Naive thymus-derived CD4-positive, alpha-beta T cell (primary cell): Measurements from ENCODE around the gene ARF1. TPM values are rescaled to one million over a fixed set of nuclear protein-coding genes. Genes with fewer than 3 reads are reported as not detected.

Experiments used
- ATAC-seq: fragments of 150-1000 bp; cut with Tn5 transposase; 2 replicates; pipeline ENCODE4 v1.10.0; 2021; ENCODE audit warnings: mild to moderate bottlenecking, moderate library complexity
- CTCF ChIA-PET: fragments of 350-600 bp; sonication (Branson Sonifier 250); formaldehyde crosslinking; loops from one replicate; lab custom pipeline; 2021; ENCODE audit warnings: antibody characterized with exemption; lab: Charles Lee
- POLR2A ChIA-PET: fragments of 350-600 bp; sonication (Branson Sonifier 250); formaldehyde crosslinking; loops from one replicate; lab custom pipeline; 2021; ENCODE audit warnings: antibody characterized with exemption, inconsistent platforms; lab: Charles Lee
- DNase-seq, 9 donors: peaks; one replicate each; pipeline versions ENCODE4 v3.0.0 to v3.0.0-alpha.2; 2020 to 2022; ENCODE audit warnings: mixed read lengths in 1 of 9
- H3K27ac ChIP-seq: one replicate; pipeline ENCODE4 v1.7.0; 2013; ENCODE audit warnings: mild to moderate bottlenecking, low read depth, low read length, moderate library complexity
- H3K27me3 ChIP-seq, 2 donors: one replicate each; pipeline ENCODE4 v1.7.0; 2013; ENCODE audit warnings: low read length in 2 of 2, mild to moderate bottlenecking in 2 of 2, moderate library complexity in 2 of 2; ENCODE audit not compliant: control insufficient read depth in 2 of 2, insufficient read depth in 2 of 2
- H3K36me3 ChIP-seq, 3 experiments: 1 replicate in 2 of 3; 2 replicates in 1 of 3; pipeline ENCODE4 v1.7.0; 2013; ENCODE audit warnings: low read length in 3 of 3, mild to moderate bottlenecking in 3 of 3, moderate library complexity in 1 of 3; ENCODE audit not compliant: insufficient read depth in 3 of 3, control insufficient read depth in 2 of 3
- H3K4me1 ChIP-seq, 2 donors: one replicate each; pipeline ENCODE4 v1.7.0; 2013; ENCODE audit warnings: low read length in 2 of 2, mild to moderate bottlenecking in 2 of 2, moderate library complexity in 1 of 2; ENCODE audit not compliant: control insufficient read depth in 2 of 2, insufficient read depth in 2 of 2
- H3K4me3 ChIP-seq: 2 replicates; pipeline ENCODE4 v1.7.0; 2013; ENCODE audit warnings: mild to moderate bottlenecking, low read length
- H3K9me3 ChIP-seq, 3 experiments: 1 replicate in 2 of 3; 2 replicates in 1 of 3; pipeline ENCODE4 v1.7.0; 2013; ENCODE audit warnings: low read length in 3 of 3; ENCODE audit not compliant: control insufficient read depth in 2 of 3
- H3K27ac Mint-ChIP-seq, 9 donors: one replicate each; pipeline ENCODE4 v1.8.0; 2020 to 2022; ENCODE audit warnings: mixed read lengths in 9 of 9, mild to moderate bottlenecking in 8 of 9, moderate library complexity in 5 of 9, inconsistent platforms in 2 of 9
- H3K27me3 Mint-ChIP-seq, 5 donors: one replicate each; pipeline ENCODE4 v1.8.0; 2021 to 2022; ENCODE audit warnings: mixed read lengths in 5 of 5, mild to moderate bottlenecking in 1 of 5
- H3K36me3 Mint-ChIP-seq, 5 donors: one replicate each; pipeline ENCODE4 v1.8.0; 2020 to 2022; ENCODE audit warnings: mixed read lengths in 5 of 5, mild to moderate bottlenecking in 3 of 5, inconsistent platforms in 1 of 5
- H3K4me1 Mint-ChIP-seq, 7 donors: one replicate each; pipeline ENCODE4 v1.8.0; 2020 to 2022; ENCODE audit warnings: mixed read lengths in 7 of 7, mild to moderate bottlenecking in 3 of 7, inconsistent platforms in 1 of 7
- H3K4me3 Mint-ChIP-seq, 10 donors: one replicate each; pipeline ENCODE4 v1.8.0; 2020 to 2022; ENCODE audit warnings: mild to moderate bottlenecking in 10 of 10, mixed read lengths in 10 of 10, moderate library complexity in 6 of 10, inconsistent platforms in 2 of 10
- H3K9me3 Mint-ChIP-seq, 11 donors: one replicate each; pipeline ENCODE4 v1.8.0; 2020 to 2022; ENCODE audit warnings: mixed read lengths in 11 of 11, mild to moderate bottlenecking in 4 of 11, inconsistent platforms in 1 of 11, moderate library complexity in 1 of 11
- intact Hi-C, 2 donors: fragments of 100-400 bp; cut with micrococcal nuclease; formaldehyde crosslinking; loops; one replicate each; pipeline ENCODE4 v1.15.1; 2023
- polyA plus RNA-seq, 2 donors: library from polyadenylated mRNA; unstranded; fragments of 300-500 nt; fragmentation: Illumina TruSeq; gene quantifications; one replicate each; pipeline ENCODE4 v1.2.3, GENCODE V29; 2021
- total RNA-seq, 6 experiments: library from RNA in 5 of 6; stranded (reverse) in 5 of 6; gene quantifications; 1 replicate in 5 of 6; 2 replicates in 1 of 6; pipeline ENCODE4 v1.2.3 and lab custom pipeline; 2021 to 2026

Gene ARF1
- total and polyA plus RNA-seq, 7 experiments from 2014 or later, result 198 to 434 (median 344) TPM

GRCh38 chr1:228087771-228088251 is 5.3 kb downstream of the ARF1 start:
- peak overlapping the region; percentile 59 to 97 (median 74) for H3K4me3 Mint-ChIP-seq
- peaks cover 76 to 95% (median 90%) of the 10 kb centered on the region in 7 donors for H3K4me1 Mint-ChIP-seq
- no peaks in the 10 kb centered on the region for H3K27me3 Mint-ChIP-seq
- peaks cover 80 to 84% of the 10 kb centered on the region in 2 donors for H3K4me1 ChIP-seq
- no peaks in the 10 kb centered on the region for H3K9me3 Mint-ChIP-seq
- peaks cover 0 to 40% (median 3%) of the 10 kb centered on the region in 5 donors for H3K36me3 Mint-ChIP-seq
- no peak for DNase-seq
- intact Hi-C loops, result loop anchor here in 1 of 2 donors (10.0 kb wide), 2 partner anchors 1143 to 1353 kb away; partner anchors contain the start of genes COQ8A and ITPKB
- ChIA-PET CTCF (interaction anchor here (1.1 kb wide), 1 partner anchor 11 kb away, joined by 3 read pairs; no protein-coding TSS in a partner anchor), POLR2A (interaction anchor here (0.7 to 1.3 kb wide), 2 partner anchors 8 to 14 kb away, joined by 3 to 5 read pairs; no protein-coding TSS in a partner anchor)
- peaks cover 0 to 9% (median 0%) of the 10 kb centered on the region in 3 experiments for H3K36me3 ChIP-seq
- no peak overlapping the region for H3K4me3 ChIP-seq
- peak overlapping the region; percentile 50 for H3K27ac ChIP-seq
- H3K27ac Mint-ChIP-seq, result peak overlapping the region; percentile 72 to 91 (median 84)
- ATAC-seq, result peak; percentile 38
- no peaks in the 10 kb centered on the region for H3K9me3 ChIP-seq
- H3K27me3 ChIP-seq, result no peaks in the 10 kb centered on the region

- peak overlapping the region; percentile 50 for H3K27ac ChIP-seq
- CTCF ChIA-PET, result interaction anchor here (0.6 to 0.8 kb wide), 2 partner anchors 11 to 23 kb away, joined by 3 to 4 read pairs; no protein-coding TSS in a partner anchor
- POLR2A ChIA-PET, result interaction anchor here (1.0 to 2.6 kb wide), 3 partner anchors 11 to 20 kb away, joined by 3 to 10 read pairs (median 3); partner anchors contain the start of gene MRPL55
Measured at GRCh38 chr1:228088586-228089498, 6.3 kb downstream of the ARF1 start.

GRCh38 chr1:228089519-228090380 is 7.2 kb downstream of the ARF1 start:
- intact Hi-C loops, result loop anchor here in 1 of 2 donors (10.0 kb wide), 2 partner anchors 1145 to 1355 kb away; partner anchors contain the start of genes COQ8A and ITPKB
- POLR2A ChIA-PET, result interaction anchor here (0.6 to 2.6 kb wide), 4 partner anchors 8 to 19 kb away, joined by 3 to 10 read pairs (median 3); partner anchors contain the start of gene MRPL55

More at GRCh38 chr1:228088586-228089498, 6.3 kb downstream of the ARF1 start:
- ATAC-seq, result peak; percentile 43
- peaks cover 0 to 2% (median 0%) of the 10 kb centered on the region in 3 experiments for H3K9me3 ChIP-seq
- H3K4me1 ChIP-seq, result peaks cover 80 to 83% of the 10 kb centered on the region in 2 donors
- peaks cover 0 to 37% (median 3%) of the 10 kb centered on the region in 5 donors for H3K36me3 Mint-ChIP-seq
- H3K4me3 Mint-ChIP-seq, result peak overlapping the region; percentile 23 to 97 (median 70)
- H3K27me3 ChIP-seq, result no peaks in the 10 kb centered on the region
- H3K27me3 Mint-ChIP-seq, result no peaks in the 10 kb centered on the region
- DNase-seq, result no peak
- peaks cover 0 to 3% (median 0%) of the 10 kb centered on the region in 3 experiments for H3K36me3 ChIP-seq
- H3K9me3 Mint-ChIP-seq, result no peaks in the 10 kb centered on the region
- intact Hi-C loops, result loop anchor here in 1 of 2 donors (10.0 kb wide), 2 partner anchors 1144 to 1354 kb away; partner anchors contain the start of genes COQ8A and ITPKB
- H3K4me3 ChIP-seq, result peak overlapping the region; percentile 8
- H3K27ac Mint-ChIP-seq, result peak overlapping the region; percentile 29 to 91 (median 82)
- peaks cover 75 to 90% (median 84%) of the 10 kb centered on the region in 7 donors for H3K4me1 Mint-ChIP-seq

GRCh38 chr1:228090613-228091081 is 8.1 kb downstream of the ARF1 start:
- no peaks in the 10 kb centered on the region for H3K27me3 Mint-ChIP-seq
- CTCF ChIA-PET, result no interaction called here
- peak overlapping the region in 9 of 10 donors; percentile 29 to 97 (median 65) for H3K4me3 Mint-ChIP-seq
- DNase-seq (no peak), ATAC-seq (no peak)
- intact Hi-C loops, result no loop called here
- H3K27ac Mint-ChIP-seq, result peak overlapping the region in 7 of 9 donors; percentile 13 to 91 (median 75)
- H3K36me3 Mint-ChIP-seq, result peaks cover 6 to 43% (median 19%) of the 10 kb centered on the region in 5 donors
- peaks cover 0 to 17% (median 8%) of the 10 kb centered on the region in 11 donors for H3K9me3 Mint-ChIP-seq
- POLR2A ChIA-PET, result interaction anchor here (1.0 to 2.6 kb wide), 2 partner anchors 9 to 11 kb away, joined by 7 to 10 read pairs; no protein-coding TSS in a partner anchor
- peak overlapping the region; percentile 3 for H3K4me3 ChIP-seq
- H3K9me3 ChIP-seq, result peaks cover 0 to 13% (median 0%) of the 10 kb centered on the region in 3 experiments
- no peaks in the 10 kb centered on the region for H3K27me3 ChIP-seq
- H3K4me1 Mint-ChIP-seq, result peaks cover 63 to 89% (median 84%) of the 10 kb centered on the region in 7 donors
- H3K4me1 ChIP-seq, result peaks cover 65 to 71% of the 10 kb centered on the region in 2 donors
- H3K36me3 ChIP-seq, result peaks cover 0 to 15% (median 3%) of the 10 kb centered on the region in 3 experiments
- H3K27ac ChIP-seq, result peak overlapping the region; percentile 50

More at GRCh38 chr1:228089519-228090380, 7.2 kb downstream of the ARF1 start:
- H3K27ac Mint-ChIP-seq, result peak overlapping the region in 7 of 9 donors; percentile 76 to 91 (median 84)
- peak overlapping the region; percentile 50 for H3K27ac ChIP-seq
- ATAC-seq (peak; percentile 51), DNase-seq (no peak)
- peaks cover 2 to 39% (median 10%) of the 10 kb centered on the region in 5 donors for H3K36me3 Mint-ChIP-seq
- H3K4me3 ChIP-seq, result peak overlapping the region; percentile 3
- H3K36me3 ChIP-seq, result peaks cover 0 to 12% (median 0%) of the 10 kb centered on the region in 3 experiments
- H3K27me3 ChIP-seq, result no peaks in the 10 kb centered on the region
- H3K9me3 Mint-ChIP-seq, result peaks cover 0 to 8% (median 2%) of the 10 kb centered on the region in 11 donors
- H3K27me3 Mint-ChIP-seq, result no peaks in the 10 kb centered on the region
- H3K9me3 ChIP-seq, result peaks cover 0 to 11% (median 0%) of the 10 kb centered on the region in 3 experiments
- CTCF ChIA-PET, result interaction anchor here (0.6 to 0.8 kb wide), 3 partner anchors 10 to 226 kb away, joined by 3 to 4 read pairs (median 3); no protein-coding TSS in a partner anchor
- peak overlapping the region in 9 of 10 donors; percentile 56 to 97 (median 75) for H3K4me3 Mint-ChIP-seq
- H3K4me1 ChIP-seq, result peaks cover 73 to 74% of the 10 kb centered on the region in 2 donors
- H3K4me1 Mint-ChIP-seq, result peaks cover 66 to 89% (median 84%) of the 10 kb centered on the region in 7 donors

GRCh38 chr1:228091084-228091483 is 8.6 kb downstream of the ARF1 start:
- POLR2A ChIA-PET, result interaction anchor here (1.0 to 2.6 kb wide), 4 partner anchors 8 to 14 kb away, joined by 3 to 10 read pairs (median 8); partner anchors contain the start of gene ARF1
- intact Hi-C loops, result no loop called here
- Mint-ChIP-seq H3K27ac (peak overlapping the region in 8 of 9 donors; percentile 13 to 91 (median 71)), H3K9me3 (peaks cover 0 to 19% (median 8%) of the 10 kb centered on the region in 11 donors), H3K4me3 (peak overlapping the region in 7 of 10 donors; percentile 44 to 97 (median 65)), H3K27me3 (no peaks in the 10 kb centered on the region), H3K36me3 (peaks cover 6 to 48% (median 23%) of the 10 kb centered on the region in 5 donors), H3K4me1 (peaks cover 60 to 89% (median 84%) of the 10 kb centered on the region in 7 donors)
- no peak overlapping the region for H3K4me3 ChIP-seq
- peaks cover 0 to 16% (median 6%) of the 10 kb centered on the region in 3 experiments for H3K36me3 ChIP-seq
- H3K9me3 ChIP-seq, result peaks cover 0 to 13% (median 0%) of the 10 kb centered on the region in 3 experiments
- H3K27me3 ChIP-seq, result no peaks in the 10 kb centered on the region
- DNase-seq (no peak), ATAC-seq (no peak)
- peaks cover 63 to 71% of the 10 kb centered on the region in 2 donors for H3K4me1 ChIP-seq
- CTCF ChIA-PET, result no interaction called here
- peak overlapping the region; percentile 33 for H3K27ac ChIP-seq
